H1 (cell line): Measurements from ENCODE around the gene DSCAM. TPM values are rescaled to one million over a fixed set of nuclear protein-coding genes. Genes with fewer than 3 reads are reported as not detected.

Experiments used
- CTCF ChIA-PET: fragments of 300-600 bp; sonication (Branson Sonifier 250); formaldehyde crosslinking; loops from one replicate; lab custom pipeline; 2021; ENCODE audit not compliant: partially characterized antibody; lab: Charles Lee
- POLR2A ChIA-PET: fragments of 300-600 bp; sonication (Branson Sonifier 250); formaldehyde crosslinking; loops from one replicate; lab custom pipeline; 2021; ENCODE audit warnings: inconsistent platforms; ENCODE audit not compliant: partially characterized antibody; lab: Charles Lee
- DNase-seq, 2 experiments: peaks; one replicate each; pipeline versions ENCODE4 v3.0.0 to v3.0.0-alpha.2; 2010 to 2022; ENCODE audit warnings: low spot score in 2 of 2, low read depth in 1 of 2, mixed read lengths in 1 of 2
- FAIRE-seq: peaks from 2 replicates; lab custom pipeline; 2011; peaks lifted over from hg19 to GRCh38; lab: Jason Lieb, UNC
- H2AFZ ChIP-seq: 2 replicates; pipeline ENCODE4 v1.8.1; 2012; ENCODE audit warnings: low read length, inconsistent platforms
- H2AK5ac ChIP-seq: 2 replicates; pipeline ENCODE4 v1.6.1; 2013; ENCODE audit warnings: low read depth, low read length
- H2BK120ac ChIP-seq: replicated peaks from 2 replicates; pipeline ENCODE3; 2013; ENCODE audit warnings: low read depth, low read length, inconsistent platforms
- H2BK12ac ChIP-seq: 2 replicates; pipeline ENCODE4 v1.6.1; 2013; ENCODE audit warnings: low read depth, low read length
- H2BK15ac ChIP-seq: 2 replicates; pipeline ENCODE4 v1.6.1; 2013; ENCODE audit warnings: low read length
- H2BK20ac ChIP-seq: 2 replicates; pipeline ENCODE4 v1.6.1; 2013; ENCODE audit warnings: low read length
- H2BK5ac ChIP-seq: 2 replicates; pipeline ENCODE4 v1.6.1; 2013; ENCODE audit warnings: low read depth, low read length
- H3K14ac ChIP-seq: 2 replicates; pipeline ENCODE4 v1.6.1; 2013; ENCODE audit warnings: inconsistent platforms; ENCODE audit not compliant: insufficient read length
- H3K18ac ChIP-seq: 2 replicates; pipeline ENCODE4 v1.6.1; 2013; ENCODE audit warnings: low read length; ENCODE audit errors: extremely low read depth
- H3K23ac ChIP-seq: 2 replicates; pipeline ENCODE4 v1.6.1; 2013; ENCODE audit warnings: inconsistent platforms; ENCODE audit not compliant: insufficient read length
- H3K23me2 ChIP-seq: 2 replicates; pipeline ENCODE4 v1.6.1; 2013; ENCODE audit warnings: low read depth, low read length
- H3K27ac ChIP-seq: 2 replicates; pipeline ENCODE4 v1.6.1; 2011; ENCODE audit warnings: low read depth, low read length, inconsistent platforms
- H3K27me3 ChIP-seq, 4 experiments: replicated peaks in 1 of 4; 1 replicate in 1 of 4; 2 replicates in 3 of 4; pipeline versions ENCODE4 v1.6.1 to v1.8.1; 2011 to 2013; ENCODE audit warnings: low read length in 3 of 4, mild to moderate bottlenecking in 3 of 4, inconsistent platforms in 2 of 4, mixed read lengths in 2 of 4, moderate library complexity in 1 of 4; ENCODE audit not compliant: control insufficient read depth in 3 of 4, insufficient read depth in 3 of 4; ENCODE audit errors: extremely low read depth in 1 of 4
- H3K36me3 ChIP-seq, 4 experiments: 2 replicates each; pipeline versions ENCODE4 v1.6.1 to v1.8.1; 2011 to 2013; ENCODE audit warnings: mild to moderate bottlenecking in 4 of 4, low read length in 3 of 4, moderate library complexity in 2 of 4, control low read depth in 1 of 4, inconsistent platforms in 1 of 4; ENCODE audit not compliant: insufficient read depth in 4 of 4, control insufficient read depth in 2 of 4
- H3K4ac ChIP-seq: replicated peaks from 2 replicates; pipeline ENCODE3; 2013; ENCODE audit warnings: low read length, low read depth, mixed read lengths, inconsistent platforms; ENCODE audit not compliant: insufficient read length
- H3K4me1 ChIP-seq, 4 experiments: replicated peaks in 1 of 4; 1 replicate in 1 of 4; 2 replicates in 3 of 4; pipeline versions ENCODE4 v1.6.1 to v1.8.1; 2011 to 2013; ENCODE audit warnings: low read length in 3 of 4, inconsistent platforms in 2 of 4, mixed read lengths in 1 of 4; ENCODE audit not compliant: insufficient read depth in 4 of 4, control insufficient read depth in 3 of 4
- H3K4me2 ChIP-seq, 2 experiments: 2 replicates each; pipeline versions ENCODE4 v1.6.1 to v1.8.1; 2011 to 2013; ENCODE audit warnings: low read depth in 2 of 2, low read length in 2 of 2, control low read depth in 1 of 2, inconsistent platforms in 1 of 2, mild to moderate bottlenecking in 1 of 2; ENCODE audit not compliant: insufficient read depth in 1 of 2
- H3K4me3 ChIP-seq, 4 experiments: fragments of 200-600, 300-600 bp in 1 of 4; sonication (generic), shearing (Covaris generic), sonication (Bioruptor Twin) in 1 of 4; 2 replicates each; pipeline versions ENCODE4 v1.5.1 to v1.8.1; 2011 to 2016; ENCODE audit warnings: low read length in 4 of 4, low read depth in 3 of 4, control low read depth in 2 of 4, inconsistent platforms in 2 of 4, mild to moderate bottlenecking in 2 of 4, mixed read lengths in 1 of 4, moderate library complexity in 1 of 4; ENCODE audit not compliant: insufficient read depth in 2 of 4; ENCODE audit errors: extremely low read depth in 1 of 4
- H3K56ac ChIP-seq: replicated peaks from 2 replicates; pipeline ENCODE3; 2013; ENCODE audit warnings: low read depth, mild to moderate bottlenecking, mixed read lengths, low read length, inconsistent platforms; ENCODE audit not compliant: insufficient read length
- H3K79me1 ChIP-seq: 2 replicates; pipeline ENCODE4 v1.6.1; 2013; ENCODE audit warnings: low read depth, low read length, control low read depth
- H3K79me2 ChIP-seq, 2 experiments: 2 replicates each; pipeline versions ENCODE4 v1.6.1 to v1.8.1; 2012 to 2013; ENCODE audit warnings: low read length in 2 of 2, mild to moderate bottlenecking in 2 of 2, inconsistent platforms in 1 of 2; ENCODE audit not compliant: insufficient read depth in 2 of 2, control insufficient read depth in 1 of 2
- H3K9ac ChIP-seq, 4 experiments: replicated peaks in 1 of 4; 1 replicate in 1 of 4; 2 replicates in 3 of 4; pipeline versions ENCODE4 v1.6.1 to v1.8.1; 2011 to 2013; ENCODE audit warnings: low read depth in 3 of 4, low read length in 3 of 4, control low read depth in 2 of 4, mild to moderate bottlenecking in 2 of 4, moderate library complexity in 2 of 4, inconsistent platforms in 1 of 4; ENCODE audit errors: extremely low read depth in 1 of 4
- H3K9me3 ChIP-seq, 2 experiments: 2 replicates each; pipeline versions ENCODE4 v1.6.1 to v1.8.1; 2012 to 2013; ENCODE audit warnings: mild to moderate bottlenecking in 2 of 2, moderate library complexity in 2 of 2, control low read depth in 1 of 2, inconsistent platforms in 1 of 2, low read depth in 1 of 2, low read length in 1 of 2, mixed read lengths in 1 of 2; ENCODE audit not compliant: insufficient read depth in 2 of 2
- H4K20me1 ChIP-seq, 2 experiments: replicated peaks in 1 of 2; 2 replicates each; pipeline versions ENCODE3 to v1.8.1; 2011 to 2013; ENCODE audit warnings: inconsistent platforms in 2 of 2, low read length in 2 of 2, mild to moderate bottlenecking in 1 of 2; ENCODE audit not compliant: insufficient read depth in 2 of 2, control insufficient read depth in 1 of 2
- H4K5ac ChIP-seq: 2 replicates; pipeline ENCODE4 v1.6.1; 2013; ENCODE audit warnings: low read length, low read depth, mixed read lengths, inconsistent platforms; ENCODE audit not compliant: insufficient read length
- H4K8ac ChIP-seq: 2 replicates; pipeline ENCODE4 v1.8.0; 2013; ENCODE audit warnings: mild to moderate bottlenecking, moderate library complexity, low read length, inconsistent platforms; ENCODE audit not compliant: insufficient read depth; ENCODE audit errors: extremely low read depth
- H4K91ac ChIP-seq: replicated peaks from 2 replicates; pipeline ENCODE3; 2013; ENCODE audit warnings: low read length, mixed read lengths, inconsistent platforms; ENCODE audit not compliant: insufficient read length
- CBX5 ChIP-seq: fragments of 300-800, 300-1000 bp; sonication (generic); IDR thresholded peaks from 2 replicates; pipeline ENCODE4 v1.7.1; 2016; ENCODE audit warnings: antibody characterized with exemption, low read length, low read depth
- CTBP2 ChIP-seq: IDR thresholded peaks from 2 replicates; pipeline ENCODE4 v1.7.0; 2011; ENCODE audit warnings: borderline replicate concordance, mild to moderate bottlenecking, moderate library complexity, mixed read lengths, low read length; ENCODE audit not compliant: insufficient read depth, insufficient read length
- NANOG ChIP-seq: IDR thresholded peaks from 2 replicates; pipeline ENCODE4 v1.6.1; 2011; ENCODE audit warnings: low read length, low read depth, mild to moderate bottlenecking, inconsistent platforms; ENCODE audit not compliant: insufficient read depth, poor library complexity, severe bottlenecking
- NRF1 ChIP-seq: IDR thresholded peaks from 2 replicates; pipeline ENCODE4 v1.6.1; 2011; ENCODE audit warnings: mild to moderate bottlenecking, low read depth, low read length, improper control_type of control experiment
- POU5F1 ChIP-seq: IDR thresholded peaks from 2 replicates; pipeline ENCODE4 v1.6.1; 2011; ENCODE audit warnings: low read depth, mild to moderate bottlenecking, low read length, moderate library complexity
- RAD21 ChIP-seq, 2 experiments: IDR thresholded peaks in 1 of 2; conservative IDR thresholded peaks in 1 of 2; 2 replicates each; pipeline ENCODE4 v1.6.1; 2011; ENCODE audit warnings: low read depth in 2 of 2, low read length in 2 of 2, improper control_type of control experiment in 1 of 2, inconsistent platforms in 1 of 2, mild to moderate bottlenecking in 1 of 2, moderate library complexity in 1 of 2
- WGBS, 2 experiments: shearing (Covaris generic) in 1 of 2; methylation state at CpG; one replicate each; pipeline versions ENCODE4 v1.1.6 to v1.1.7; 2013 to 2015; ENCODE audit warnings: low lambda C conversion rate in 2 of 2, mixed read lengths in 2 of 2, inconsistent platforms in 1 of 2, low coverage in 1 of 2, missing lambda C conversion rate in 1 of 2; ENCODE audit not compliant: insufficient replicate concordance in 2 of 2, insufficient coverage in 1 of 2, insufficient read length in 1 of 2; ENCODE audit errors: extremely low coverage in 1 of 2, missing lambda C conversion rate in 1 of 2; 5-methylcytosine and 5-hydroxymethylcytosine counted together
- polyA plus RNA-seq, 7 experiments: library from polyadenylated mRNA; depleted of rRNA in 3 of 7; stranded (reverse) in 5 of 7; unstranded in 2 of 7; fragments of >200 nt in 5 of 7; fragments of 200-250 nt in 2 of 7; gene quantifications; 1 replicate in 5 of 7; 2 replicates in 1 of 7; 4 replicates in 1 of 7; pipeline versions ENCODE4 v1.2.1 to v1.2.3, GENCODE V29; 2011 to 2013; ENCODE audit warnings: missing spikeins in 2 of 7, mixed read lengths in 2 of 7
- total RNA-seq: library from RNA; stranded (reverse); fragmentation: NEBNext Ultra II Directional; extraction: Animal tissue kit (Norgen Biotek cat#: 25700); gene quantifications from 2 replicates; pipeline ENCODE4 v1.2.1, GENCODE V29; 2021
- TF ChIP-seq, protein P1 (sequence below), 3 experiments: IDR thresholded peaks; 1 replicate in 2 of 3; 2 replicates in 1 of 3; pipeline versions ENCODE4 v1.5.1 to v1.6.1; 2011; ENCODE audit warnings: low read length in 3 of 3, mild to moderate bottlenecking in 3 of 3, inconsistent platforms in 2 of 3, low read depth in 1 of 3, moderate library complexity in 1 of 3; ENCODE audit not compliant: insufficient read depth in 1 of 3; ENCODE audit errors: control extremely low read depth in 1 of 3

DSCAM gene
- total and polyA plus RNA-seq, 2 of the 8 experiments (the other 6 are each of a cell fraction or from before 2014, with no cell fraction given), result 0.02 to 0.15 TPM

DNA sequence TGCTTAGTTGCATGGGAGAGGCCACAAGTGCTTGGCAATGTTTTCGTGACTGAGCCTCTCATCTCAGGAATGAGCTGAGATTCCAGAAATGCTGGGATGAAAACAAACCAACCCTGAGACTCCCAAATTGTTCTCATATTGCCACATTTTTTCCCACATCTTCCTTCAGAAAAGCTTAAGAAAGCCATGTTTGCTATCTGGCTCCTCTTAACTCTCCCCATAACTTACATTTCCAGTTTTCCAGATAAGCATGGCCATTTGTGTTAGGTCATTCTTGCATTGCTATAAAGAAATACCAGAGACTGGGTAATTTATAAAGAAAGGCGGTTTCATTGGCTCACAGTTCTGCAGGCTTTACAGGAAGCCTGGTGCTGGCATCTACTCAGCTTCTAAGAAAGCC, 17.2 kb downstream of the DSCAM start:
- no peak overlapping the region for H3K4me3 ChIP-seq
- no peak for TF ChIP-seq CTBP2
- no peak for TF ChIP-seq RAD21 (IDR thresholded peaks at IDR 0.05 in 1 of 2, conservative IDR thresholded peaks at IDR 0.05 in 1 of 2; ENCODE audit: low read depth in 2 of 2, low read length in 2 of 2)
- no peak for TF ChIP-seq NRF1
- no peak for TF ChIP-seq NANOG
- TF ChIP-seq POU5F1, result no peak
- TF ChIP-seq, protein P1, sequence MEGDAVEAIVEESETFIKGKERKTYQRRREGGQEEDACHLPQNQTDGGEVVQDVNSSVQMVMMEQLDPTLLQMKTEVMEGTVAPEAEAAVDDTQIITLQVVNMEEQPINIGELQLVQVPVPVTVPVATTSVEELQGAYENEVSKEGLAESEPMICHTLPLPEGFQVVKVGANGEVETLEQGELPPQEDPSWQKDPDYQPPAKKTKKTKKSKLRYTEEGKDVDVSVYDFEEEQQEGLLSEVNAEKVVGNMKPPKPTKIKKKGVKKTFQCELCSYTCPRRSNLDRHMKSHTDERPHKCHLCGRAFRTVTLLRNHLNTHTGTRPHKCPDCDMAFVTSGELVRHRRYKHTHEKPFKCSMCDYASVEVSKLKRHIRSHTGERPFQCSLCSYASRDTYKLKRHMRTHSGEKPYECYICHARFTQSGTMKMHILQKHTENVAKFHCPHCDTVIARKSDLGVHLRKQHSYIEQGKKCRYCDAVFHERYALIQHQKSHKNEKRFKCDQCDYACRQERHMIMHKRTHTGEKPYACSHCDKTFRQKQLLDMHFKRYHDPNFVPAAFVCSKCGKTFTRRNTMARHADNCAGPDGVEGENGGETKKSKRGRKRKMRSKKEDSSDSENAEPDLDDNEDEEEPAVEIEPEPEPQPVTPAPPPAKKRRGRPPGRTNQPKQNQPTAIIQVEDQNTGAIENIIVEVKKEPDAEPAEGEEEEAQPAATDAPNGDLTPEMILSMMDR (IDR thresholded peaks at IDR 0.05; ENCODE audit: control extremely low read depth in 1 of 3, insufficient read depth in 1 of 3, low read depth in 1 of 3, low read length in 3 of 3), result no peak
- no peak for TF ChIP-seq CBX5
- TF ChIP-seq, all 59 proteins: peak for 0
- no peak overlapping the region for H3K14ac ChIP-seq
- H3K79me2 ChIP-seq, result no peaks in the 10 kb centered on the region
- no peaks in the 10 kb centered on the region for H3K36me3 ChIP-seq
- H2BK12ac ChIP-seq, result no peak overlapping the region
- H3K27me3 ChIP-seq, result no peaks in the 10 kb centered on the region
- H3K27ac ChIP-seq, result no peak overlapping the region
- no peak overlapping the region for H2BK20ac ChIP-seq
- no peak overlapping the region for H2AK5ac ChIP-seq
- H3K4me1 ChIP-seq, result no peaks in the 10 kb centered on the region
- ChIA-PET POLR2A (interaction anchor here (0.6 kb wide), 1 partner anchor 77 kb away, joined by 3 read pairs; no protein-coding TSS in a partner anchor), CTCF (interaction anchor here (0.6 to 0.9 kb wide), 2 partner anchors 29 to 305 kb away, joined by 3 read pairs; no protein-coding TSS in a partner anchor)
- H3K9me3 ChIP-seq, result no peaks in the 10 kb centered on the region
- H2BK15ac ChIP-seq, result no peak overlapping the region
- no peaks in the 10 kb centered on the region for H3K79me1 ChIP-seq
- no peaks in the 10 kb centered on the region for H4K20me1 ChIP-seq
- H3K23ac ChIP-seq, result no peak overlapping the region
- no peak for FAIRE-seq
- WGBS, 2 experiments, result 79% methylated on average over 2 of the region's 2 CpGs; no CpG with 5 or more reads in 1 of the 2 experiments
- H3K4me2 ChIP-seq, result no peak overlapping the region
- H2BK120ac ChIP-seq, result no peak overlapping the region
- no peak overlapping the region for H2BK5ac ChIP-seq
- no peak overlapping the region for H3K4ac ChIP-seq
- no peak overlapping the region for H4K5ac ChIP-seq
- no peak overlapping the region for H3K9ac ChIP-seq
- no peaks in the 10 kb centered on the region for H3K23me2 ChIP-seq
- no peak overlapping the region for H4K91ac ChIP-seq
- no peak for DNase-seq
- no peak overlapping the region for H4K8ac ChIP-seq
- H2AFZ ChIP-seq, result no peak overlapping the region
- no peak overlapping the region for H3K56ac ChIP-seq
- H3K18ac ChIP-seq, result no peak overlapping the region
